Endothelial cell of hepatic sinusoid (primary cell): ENCODE results near the gene NKD1.
"Not testable (repeated sequence)": the region's sequence is repeated elsewhere in the genome, so short reads cannot be mapped to it uniquely, and the experiment has no call there.

ENCODE experiments used
- in situ Hi-C: cut with HindIII; loops from 2 replicates; pipeline ENCODE4 v1.10.0; 2017; ENCODE audit warnings: low sequenced_read_pairs

Gene NKD1

GRCh38 chr16:50575743-50576142 is 27.5 kb downstream of the NKD1 start:
- in situ Hi-C loops, result no loop called here

GRCh38 chr16:50576403-50577113 is 28.4 kb downstream of the NKD1 start:
- in situ Hi-C loops, result no loop called here

GRCh38 chr16:50578137-50578536 is 29.9 kb downstream of the NKD1 start:
- in situ Hi-C loops, result no loop called here

- in situ Hi-C loops, result not testable (repeated sequence)
Observed at GRCh38 chr16:50579373-50579772, 31.2 kb downstream of the NKD1 start.

DNA sequence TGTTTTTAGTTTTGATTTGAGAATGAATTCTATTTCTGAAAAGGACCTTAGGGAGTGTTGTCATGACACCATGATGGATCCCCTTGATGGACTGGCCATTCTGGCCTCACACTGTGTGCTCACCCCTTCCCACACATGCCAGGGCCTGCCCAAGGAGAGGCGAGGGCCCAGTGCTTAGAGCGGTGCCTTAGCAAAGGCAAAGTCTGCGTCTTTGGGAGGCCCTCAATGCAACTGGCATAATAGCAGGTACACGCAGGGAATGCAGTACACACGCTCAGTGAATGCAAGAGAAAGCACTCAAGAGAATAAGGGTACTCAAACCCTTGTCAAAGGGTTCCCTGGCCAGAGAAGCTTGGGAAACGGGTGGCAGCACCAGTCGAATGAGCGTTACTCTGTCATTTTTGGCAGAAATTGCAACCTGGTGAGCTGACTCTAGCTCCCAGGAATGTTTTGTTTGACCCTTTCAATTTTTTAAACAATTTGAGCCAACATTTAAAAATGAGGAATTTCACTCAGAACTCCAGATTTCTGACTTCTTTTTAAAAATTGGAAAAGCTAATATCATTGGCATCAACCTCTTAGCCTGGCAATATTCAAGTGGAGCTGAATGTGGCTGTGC is 32.1 kb downstream of the NKD1 start:
- in situ Hi-C loops, result no loop called here

DNA sequence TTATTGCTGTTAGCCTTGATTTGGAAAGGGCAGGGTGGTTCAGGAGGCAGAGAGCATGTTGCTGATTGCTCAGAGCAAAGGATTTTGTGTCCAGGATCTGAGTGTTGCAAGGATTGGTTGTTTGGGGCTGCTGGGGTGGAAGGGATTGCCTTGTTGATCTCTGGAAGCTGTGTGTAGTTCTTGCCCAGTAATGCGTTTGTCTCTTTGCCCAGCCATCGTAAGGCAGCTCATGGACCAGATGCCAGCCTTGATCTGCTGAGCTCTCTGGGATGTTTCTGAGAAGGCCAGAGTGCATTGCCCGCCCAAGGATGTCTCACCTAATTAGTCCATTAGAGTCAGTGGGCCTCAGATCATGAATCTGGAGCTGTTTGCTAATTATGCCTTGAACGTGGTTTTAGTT is 33.6 kb downstream of the NKD1 start:
- in situ Hi-C loops, result no loop called here

DNA sequence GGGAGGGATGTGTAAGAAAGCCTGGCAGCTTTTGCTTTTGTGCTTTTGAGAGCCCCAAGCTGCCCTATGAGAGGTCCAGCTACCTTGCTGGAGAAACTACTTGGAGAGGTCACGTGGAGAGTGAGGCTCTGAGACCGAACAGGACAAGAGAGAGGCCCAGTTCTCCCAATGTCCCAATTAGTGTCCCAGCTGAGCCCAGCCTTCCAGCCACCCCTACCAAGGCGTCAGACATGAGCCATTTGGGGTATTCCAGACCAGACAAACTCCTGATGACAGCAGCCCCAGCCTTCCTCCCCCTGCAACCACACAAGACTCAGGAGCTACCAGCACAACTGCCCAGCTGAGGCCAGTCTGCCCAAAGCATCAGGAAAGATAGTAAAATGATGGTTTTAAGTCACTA is 35.0 kb downstream of the NKD1 start:
- in situ Hi-C loops, result no loop called here

DNA sequence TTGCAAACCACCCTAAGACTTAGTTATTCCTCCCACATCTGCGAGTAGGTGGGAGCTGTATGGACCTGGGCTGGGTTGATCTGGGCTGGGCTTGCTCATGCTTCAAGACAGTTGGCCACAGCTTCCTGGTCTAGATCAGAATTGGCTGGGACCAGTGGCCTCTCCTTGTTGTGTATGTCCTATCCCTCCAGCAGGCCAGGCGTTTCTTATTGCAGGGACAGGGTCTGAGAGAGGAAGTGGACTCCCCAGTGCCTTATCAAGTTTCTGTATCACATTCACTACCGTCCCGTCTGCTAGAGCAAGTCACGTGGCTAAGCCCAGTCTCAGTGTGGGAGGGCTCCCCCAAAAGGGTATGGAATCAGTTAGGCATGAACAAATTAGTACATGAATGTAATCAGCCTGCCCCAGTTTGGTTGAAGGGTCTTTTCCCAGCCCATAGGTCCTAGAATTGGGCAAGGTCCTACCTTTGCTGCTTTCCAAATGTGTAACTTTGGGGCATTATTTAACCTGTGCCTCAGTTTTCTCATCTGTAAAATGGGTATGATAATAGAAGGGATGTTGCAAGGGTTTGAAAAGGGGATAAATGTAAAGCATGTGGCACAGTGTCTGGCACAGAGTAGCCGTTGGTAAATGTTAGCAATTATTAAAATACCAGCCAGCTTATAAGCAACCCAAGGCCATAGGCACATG is 36.0 kb downstream of the NKD1 start:
- in situ Hi-C loops, result no loop called here

DNA sequence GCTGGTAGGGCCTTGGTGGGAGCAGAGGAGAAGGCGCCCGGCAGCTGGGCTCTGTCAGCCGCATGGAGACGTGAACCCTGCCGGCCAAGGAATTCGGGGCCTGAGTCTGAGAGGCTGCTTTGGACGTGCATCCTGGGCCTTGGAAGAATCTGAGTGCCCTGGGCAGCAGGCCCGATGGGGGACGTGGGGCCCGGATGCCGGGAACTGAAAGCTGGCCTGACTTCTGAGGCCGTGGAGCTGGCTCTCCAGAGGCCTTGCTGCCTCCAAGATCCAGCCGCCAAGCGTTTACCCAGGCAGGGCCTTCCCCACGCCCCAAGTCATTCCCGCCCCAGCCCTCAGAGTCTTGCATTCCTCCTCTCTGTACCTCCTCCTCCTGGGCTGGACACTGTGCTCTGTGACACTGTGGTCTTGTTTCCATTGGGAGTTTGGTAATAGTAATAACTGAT is 37.2 kb downstream of the NKD1 start:
- in situ Hi-C loops, result no loop called here

DNA sequence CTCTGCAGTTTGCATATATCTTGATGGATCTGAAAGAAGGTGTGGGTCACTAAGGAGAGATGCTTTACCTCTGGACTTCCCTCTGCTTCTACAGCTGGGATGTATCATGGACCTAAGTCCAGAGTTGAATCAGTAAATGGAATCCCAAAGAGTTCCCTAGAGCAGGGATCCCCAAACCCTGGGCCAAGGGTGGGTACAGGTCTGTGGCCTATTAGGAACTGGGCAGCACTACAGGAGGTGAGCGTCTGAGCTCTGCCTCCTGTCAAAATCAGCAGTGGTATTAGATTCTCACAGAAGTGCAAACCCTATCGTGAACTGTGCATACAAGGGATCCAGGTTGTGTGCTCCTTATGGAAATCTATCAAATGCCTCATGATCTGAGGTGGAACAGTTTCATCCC is 39.3 kb downstream of the NKD1 start:
- in situ Hi-C loops, result no loop called here

GRCh38 chr16:50588276-50588675 is 40.1 kb downstream of the NKD1 start:
- in situ Hi-C loops, result no loop called here

DNA sequence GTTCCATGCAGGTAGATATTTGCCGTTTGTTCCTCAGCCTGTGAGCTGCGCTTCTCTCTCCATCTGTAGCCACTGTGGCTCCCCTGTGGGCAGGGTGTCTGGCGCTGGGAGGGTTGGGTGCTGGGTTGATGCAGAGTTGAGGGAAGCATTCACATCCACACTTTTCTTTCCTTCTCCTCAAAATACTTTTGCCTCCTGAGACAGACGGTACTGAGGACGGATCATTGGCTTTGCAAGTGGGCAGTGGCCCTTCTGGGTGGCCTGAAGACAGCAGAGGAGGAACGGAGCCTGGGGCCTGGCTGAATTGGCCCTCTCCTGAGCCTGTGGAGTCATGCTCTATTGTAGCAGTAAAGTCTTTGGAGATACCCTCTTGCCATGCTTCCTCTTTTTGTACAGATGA is 43.0 kb downstream of the NKD1 start:
- in situ Hi-C loops, result no loop called here

- in situ Hi-C loops, result no loop called here
Observed at GRCh38 chr16:50591800-50592771, 43.9 kb downstream of the NKD1 start.

DNA sequence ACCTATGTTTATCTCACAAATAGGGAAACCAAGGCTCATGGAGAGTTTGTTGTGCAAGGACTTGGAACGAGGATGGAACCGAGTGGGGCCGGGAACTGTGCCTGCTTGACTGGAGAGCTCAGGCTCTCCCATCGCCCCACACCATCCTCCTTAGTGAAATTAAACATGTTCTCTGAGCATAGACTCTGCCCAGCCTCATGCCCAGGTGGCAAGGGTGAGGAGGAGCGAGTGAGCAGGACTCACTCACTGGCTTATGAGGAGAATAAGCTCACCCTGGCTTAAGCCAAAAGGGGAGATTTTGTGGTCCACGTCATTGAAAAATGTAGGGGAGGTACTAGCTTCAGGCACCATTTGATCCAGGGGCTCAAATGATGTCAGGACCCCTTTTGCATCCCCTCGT is 44.8 kb downstream of the NKD1 start:
- in situ Hi-C loops, result no loop called here

- in situ Hi-C loops, result no loop called here
Observed at GRCh38 chr16:50593410-50594150, 45.4 kb downstream of the NKD1 start.

DNA sequence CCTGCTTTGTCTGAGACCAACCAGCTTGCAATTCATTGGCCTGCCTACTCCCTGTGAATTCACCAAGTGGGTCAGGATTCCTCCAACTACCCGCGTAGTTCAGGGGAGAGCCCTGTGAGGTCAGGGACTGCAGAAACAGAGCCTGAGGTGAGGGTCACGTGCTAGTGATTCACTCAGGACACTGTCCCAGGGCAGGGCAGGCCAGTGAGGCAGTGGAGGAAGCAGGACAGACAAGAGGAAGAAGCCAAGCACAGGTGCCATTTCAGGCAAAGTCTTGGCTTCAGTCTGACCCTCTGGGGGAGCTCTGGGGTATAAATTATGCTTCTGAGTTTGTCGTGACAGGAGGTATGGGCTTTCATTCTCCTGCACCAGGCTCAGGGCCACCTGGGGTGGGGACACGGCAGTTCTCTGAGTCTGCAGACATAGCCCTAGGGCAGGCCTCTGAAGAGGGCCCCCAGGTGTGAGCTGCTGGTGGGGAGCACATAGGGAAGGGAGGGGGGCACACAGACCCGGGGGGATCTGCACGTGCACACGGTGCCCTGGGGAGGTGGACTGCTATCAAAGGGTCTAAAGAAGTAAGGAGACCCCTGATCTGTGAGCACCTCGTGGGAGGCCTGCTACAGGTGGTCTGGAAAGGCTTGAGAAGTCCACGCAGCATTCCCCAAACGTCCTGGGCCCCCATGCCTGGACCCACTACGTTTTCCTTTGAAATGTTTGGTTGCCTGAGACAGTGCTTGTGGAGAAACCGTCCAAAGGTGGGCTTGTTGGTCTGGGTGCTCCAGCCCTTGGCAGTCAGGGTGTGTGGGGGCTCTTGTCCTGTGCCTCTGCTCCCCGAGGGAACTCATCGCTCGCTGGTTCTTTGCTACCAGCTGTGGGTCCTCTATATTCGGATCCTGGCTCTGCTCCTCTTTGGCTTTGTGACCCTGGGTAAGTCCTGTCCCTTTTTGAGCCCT is 46.4 kb downstream of the NKD1 start:
- in situ Hi-C loops, result no loop called here

GRCh38 chr16:50595859-50596258 is 47.7 kb downstream of the NKD1 start:
- in situ Hi-C loops, result no loop called here

- in situ Hi-C loops, result no loop called here
Observed at GRCh38 chr16:50596762-50597450, 48.7 kb downstream of the NKD1 start.
